DMS153 treated with DMSO at 0.1 percent for 48 hours (cell line): ENCODE results near the gene SYNPO2.

Source experiments
- DNase-seq: peaks from one replicate; lab custom pipeline; 2025; ENCODE audit not compliant: unreplicated experiment; lab: John Stamatoyannopoulos, UW

SYNPO2 gene

GRCh38 chr4:118881512-118882146 is 7.0 kb upstream of the SYNPO2 start:
- DNase-seq, result no peak

GRCh38 chr4:118883861-118884260 is 4.8 kb upstream of the SYNPO2 start:
- DNase-seq, result no peak

- no peak for DNase-seq
These were observed 3.9 kb upstream of the SYNPO2 start for GRCh38 chr4:118884716-118885115.

- DNase-seq, result no peak
These were observed 648 bp downstream of the SYNPO2 start for GRCh38 chr4:118889312-118889691.

GRCh38 chr4:118894034-118894433 is 5.4 kb downstream of the SYNPO2 start:
- DNase-seq, result no peak

GRCh38 chr4:118898221-118898620 is 9.6 kb downstream of the SYNPO2 start:
- DNase-seq, result no peak

- DNase-seq, result no peak
These were observed 10.1 kb downstream of the SYNPO2 start for GRCh38 chr4:118898684-118899138.

GRCh38 chr4:118904418-118904817 is 15.8 kb downstream of the SYNPO2 start:
- no peak for DNase-seq

- DNase-seq, result no peak
These were observed 16.3 kb downstream of the SYNPO2 start for GRCh38 chr4:118904935-118905334.

- DNase-seq, result no peak
These were observed 16.9 kb downstream of the SYNPO2 start for GRCh38 chr4:118905566-118905965.

- DNase-seq, result no peak
These were observed 20.7 kb downstream of the SYNPO2 start for GRCh38 chr4:118909173-118909956.

GRCh38 chr4:118910221-118910620 is 21.6 kb downstream of the SYNPO2 start:
- DNase-seq, result no peak

- no peak for DNase-seq
These were observed 22.6 kb downstream of the SYNPO2 start for GRCh38 chr4:118911238-118911703.

- DNase-seq, result no peak
These were observed 26.8 kb downstream of the SYNPO2 start for GRCh38 chr4:118915468-118915867.

- DNase-seq, result no peak
These were observed 28.1 kb downstream of the SYNPO2 start for GRCh38 chr4:118916691-118917289.

- DNase-seq, result no peak
These were observed 28.9 kb downstream of the SYNPO2 start for GRCh38 chr4:118917582-118917981.

- DNase-seq, result no peak
These were observed 29.7 kb downstream of the SYNPO2 start for GRCh38 chr4:118918388-118918787.

GRCh38 chr4:118920247-118920646 is 31.6 kb downstream of the SYNPO2 start:
- no peak for DNase-seq

- DNase-seq, result no peak
These were observed 33.1 kb downstream of the SYNPO2 start for GRCh38 chr4:118921786-118922185.

GRCh38 chr4:118923891-118924290 is 35.2 kb downstream of the SYNPO2 start:
- DNase-seq, result no peak

- DNase-seq, result no peak
These were observed 39.3 kb downstream of the SYNPO2 start for GRCh38 chr4:118927974-118928373.

GRCh38 chr4:118930255-118930654 is 41.6 kb downstream of the SYNPO2 start:
- DNase-seq, result no peak
